CD14-positive monocyte (primary cell): ENCODE results near the gene OR1F1. TPM values are rescaled to one million over a fixed set of nuclear protein-coding genes. Genes with fewer than 3 reads are reported as not detected.

Experiments used
- DNase-seq, 3 donors: peaks; one replicate each; pipeline ENCODE4 v3.0.0-alpha.2; 2011 to 2022
- H2AFZ ChIP-seq: 2 replicates; pipeline ENCODE4 v1.6.0; 2012; ENCODE audit warnings: mild to moderate bottlenecking, low read depth, low read length, inconsistent platforms; ENCODE audit not compliant: insufficient read depth, poor library complexity, severe bottlenecking
- H3K27ac ChIP-seq, 2 donors: 1 replicate in 1 of 2; 2 replicates in 1 of 2; pipeline ENCODE4 v1.5.1; 2012 to 2013; ENCODE audit warnings: low read length in 2 of 2, control low read depth in 1 of 2, inconsistent platforms in 1 of 2, low read depth in 1 of 2, mild to moderate bottlenecking in 1 of 2
- H3K27me3 ChIP-seq, 2 donors: one replicate each; pipeline versions ENCODE4 v1.6.0 to v1.6.1; 2011 to 2013; ENCODE audit warnings: low read length in 2 of 2; ENCODE audit not compliant: control insufficient read depth in 2 of 2, insufficient read depth in 2 of 2
- H3K36me3 ChIP-seq, 2 donors: replicated peaks in 1 of 2; 1 replicate in 1 of 2; 2 replicates in 1 of 2; pipeline versions ENCODE4 v1.5.1 to v1.6.1; 2012 to 2013; ENCODE audit warnings: low read length in 2 of 2, control low read depth in 1 of 2, inconsistent platforms in 1 of 2, mild to moderate bottlenecking in 1 of 2; ENCODE audit not compliant: insufficient read depth in 2 of 2, control insufficient read depth in 1 of 2
- H3K4me1 ChIP-seq, 2 donors: 1 replicate in 1 of 2; 2 replicates in 1 of 2; pipeline versions ENCODE4 v1.5.1 to v1.6.1; 2012 to 2013; ENCODE audit warnings: low read length in 2 of 2, control low read depth in 1 of 2, inconsistent platforms in 1 of 2, mild to moderate bottlenecking in 1 of 2, moderate library complexity in 1 of 2; ENCODE audit not compliant: insufficient read depth in 2 of 2, control insufficient read depth in 1 of 2
- H3K4me2 ChIP-seq: replicated peaks from 2 replicates; pipeline ENCODE3; 2012; ENCODE audit warnings: low read length, moderate library complexity, mild to moderate bottlenecking; ENCODE audit not compliant: poor library complexity, severe bottlenecking; ENCODE audit errors: extremely low read depth
- H3K4me3 ChIP-seq, 3 experiments: fragments of 200-600 bp in 1 of 3; sonication (generic) in 1 of 3; replicated peaks in 1 of 3; 1 replicate in 2 of 3; 2 replicates in 1 of 3; pipeline ENCODE4 v1.5.1; 2011 to 2013; ENCODE audit warnings: low read length in 3 of 3, mild to moderate bottlenecking in 3 of 3, control low read depth in 2 of 3, low read depth in 2 of 3, inconsistent platforms in 1 of 3, moderate library complexity in 1 of 3
- H3K79me2 ChIP-seq: 2 replicates; pipeline ENCODE4 v1.6.0; 2012; ENCODE audit warnings: mild to moderate bottlenecking, control low read depth, inconsistent platforms, low read length, moderate library complexity; ENCODE audit not compliant: insufficient read depth
- H3K9ac ChIP-seq: 2 replicates; pipeline ENCODE4 v1.6.0; 2017; ENCODE audit warnings: low read length, mild to moderate bottlenecking; ENCODE audit not compliant: insufficient read depth, poor library complexity, severe bottlenecking
- H3K9me3 ChIP-seq, 2 donors: replicated peaks in 1 of 2; 1 replicate in 1 of 2; 2 replicates in 1 of 2; pipeline versions ENCODE4 v1.5.1 to v1.6.1; 2012 to 2013; ENCODE audit warnings: low read length in 2 of 2, control low read depth in 1 of 2; ENCODE audit not compliant: control insufficient read depth in 1 of 2, insufficient read depth in 1 of 2
- H4K20me1 ChIP-seq: 2 replicates; pipeline ENCODE4 v1.6.0; 2012; ENCODE audit warnings: mild to moderate bottlenecking, low read length, control low read depth, moderate library complexity; ENCODE audit not compliant: insufficient read depth
- H3K27ac Mint-ChIP-seq, 7 donors: one replicate each; pipeline ENCODE4 v1.8.0; 2020; ENCODE audit warnings: mild to moderate bottlenecking in 7 of 7, mixed read lengths in 7 of 7, moderate library complexity in 6 of 7, inconsistent platforms in 2 of 7
- H3K27me3 Mint-ChIP-seq, 3 donors: one replicate each; pipeline ENCODE4 v1.8.0; 2021 to 2022; ENCODE audit warnings: low read depth in 3 of 3, mild to moderate bottlenecking in 3 of 3, mixed read lengths in 3 of 3, moderate library complexity in 3 of 3, inconsistent platforms in 1 of 3
- H3K36me3 Mint-ChIP-seq, 2 donors: one replicate each; pipeline ENCODE4 v1.8.0; 2020; ENCODE audit warnings: mixed read lengths in 2 of 2, inconsistent platforms in 1 of 2, mild to moderate bottlenecking in 1 of 2
- H3K4me1 Mint-ChIP-seq: one replicate; pipeline ENCODE4 v1.8.0; 2020; ENCODE audit warnings: mild to moderate bottlenecking, mixed read lengths
- H3K4me3 Mint-ChIP-seq, 2 donors: one replicate each; pipeline ENCODE4 v1.8.0; 2020; ENCODE audit warnings: mild to moderate bottlenecking in 2 of 2, mixed read lengths in 2 of 2, moderate library complexity in 1 of 2
- H3K9me3 Mint-ChIP-seq, 7 donors: one replicate each; pipeline ENCODE4 v1.8.0; 2020 to 2022; ENCODE audit warnings: mixed read lengths in 7 of 7, mild to moderate bottlenecking in 6 of 7, moderate library complexity in 6 of 7, inconsistent platforms in 2 of 7
- WGBS: methylation state at CpG from one replicate; pipeline ENCODE4 v1.1.5; 2013; ENCODE audit warnings: missing lambda C conversion rate; ENCODE audit not compliant: insufficient coverage; 5-methylcytosine and 5-hydroxymethylcytosine counted together
- intact Hi-C, 2 donors: fragments of 100-400 bp; cut with micrococcal nuclease; formaldehyde crosslinking; loops; one replicate each; pipeline versions ENCODE4 v1.15.0 to v1.15.1; 2023
- polyA plus RNA-seq, 3 donors: library from polyadenylated mRNA; depleted of rRNA in 1 of 3; unstranded in 2 of 3; stranded (reverse) in 1 of 3; fragments of 300-500 nt in 2 of 3; fragments of >200 nt in 1 of 3; fragmentation: Illumina TruSeq in 2 of 3; gene quantifications; 1 replicate in 2 of 3; 2 replicates in 1 of 3; pipeline ENCODE4 v1.2.3, GENCODE V29; 2012 to 2021
- TF ChIP-seq, protein P1 (sequence below): fragments of 200-600 bp; IDR thresholded peaks from one replicate; pipeline ENCODE4 v1.8.0; 2022; ENCODE audit warnings: antibody characterized with exemption, mild to moderate bottlenecking

OR1F1 gene
- polyA plus RNA-seq, 3 donors: not detected

DNA sequence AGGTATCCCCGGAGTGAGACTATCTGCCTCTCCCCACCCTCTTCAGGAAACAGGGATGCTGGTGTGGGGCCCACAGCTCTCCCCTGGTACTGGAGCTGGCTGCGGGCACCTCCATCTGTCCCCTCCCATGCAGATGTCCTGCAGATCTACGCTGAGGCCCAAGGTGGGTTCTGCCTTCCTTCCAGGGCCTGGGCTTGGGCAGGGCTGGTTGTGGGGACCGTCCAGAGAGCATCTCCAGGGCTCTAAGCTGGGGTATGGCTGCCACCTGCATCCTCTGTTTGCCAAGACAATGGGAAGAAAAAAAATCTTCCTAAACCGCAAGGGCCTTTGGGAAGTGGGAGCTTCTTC lies 40.3 kb upstream of the OR1F1 start:
- Mint-ChIP-seq H3K4me1 (peaks cover 28% of the 10 kb centered on the region), H3K9me3 (peaks cover 0 to 9% (median 6%) of the 10 kb centered on the region in 7 donors), H3K4me3 (no peak overlapping the region), H3K36me3 (peaks cover 3 to 6% of the 10 kb centered on the region in 2 donors), H3K27ac (no peak overlapping the region), H3K27me3 (peaks cover 18 to 39% (median 31%) of the 10 kb centered on the region in 3 donors)
- Histone ChIP-seq H3K4me1 (peaks cover 32 to 36% of the 10 kb centered on the region in 2 donors), H3K27me3 (peaks cover 4 to 18% of the 10 kb centered on the region in 2 donors), H3K79me2 (no peaks in the 10 kb centered on the region), H3K36me3 (peaks cover 0 to 5% of the 10 kb centered on the region in 2 donors), H3K9me3 (no peaks in the 10 kb centered on the region), H2AFZ (no peak overlapping the region), H3K4me2 (no peak overlapping the region), H4K20me1 (no peaks in the 10 kb centered on the region), H3K4me3 (no peak overlapping the region), H3K27ac (no peak overlapping the region), H3K9ac (no peak overlapping the region)
- DNase-seq: no peak
- WGBS: 93% methylated on average over 5 of the region's 5 CpGs
- intact Hi-C loops: no loop called here
- TF ChIP-seq, protein P1, sequence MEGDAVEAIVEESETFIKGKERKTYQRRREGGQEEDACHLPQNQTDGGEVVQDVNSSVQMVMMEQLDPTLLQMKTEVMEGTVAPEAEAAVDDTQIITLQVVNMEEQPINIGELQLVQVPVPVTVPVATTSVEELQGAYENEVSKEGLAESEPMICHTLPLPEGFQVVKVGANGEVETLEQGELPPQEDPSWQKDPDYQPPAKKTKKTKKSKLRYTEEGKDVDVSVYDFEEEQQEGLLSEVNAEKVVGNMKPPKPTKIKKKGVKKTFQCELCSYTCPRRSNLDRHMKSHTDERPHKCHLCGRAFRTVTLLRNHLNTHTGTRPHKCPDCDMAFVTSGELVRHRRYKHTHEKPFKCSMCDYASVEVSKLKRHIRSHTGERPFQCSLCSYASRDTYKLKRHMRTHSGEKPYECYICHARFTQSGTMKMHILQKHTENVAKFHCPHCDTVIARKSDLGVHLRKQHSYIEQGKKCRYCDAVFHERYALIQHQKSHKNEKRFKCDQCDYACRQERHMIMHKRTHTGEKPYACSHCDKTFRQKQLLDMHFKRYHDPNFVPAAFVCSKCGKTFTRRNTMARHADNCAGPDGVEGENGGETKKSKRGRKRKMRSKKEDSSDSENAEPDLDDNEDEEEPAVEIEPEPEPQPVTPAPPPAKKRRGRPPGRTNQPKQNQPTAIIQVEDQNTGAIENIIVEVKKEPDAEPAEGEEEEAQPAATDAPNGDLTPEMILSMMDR: no peak

DNA sequence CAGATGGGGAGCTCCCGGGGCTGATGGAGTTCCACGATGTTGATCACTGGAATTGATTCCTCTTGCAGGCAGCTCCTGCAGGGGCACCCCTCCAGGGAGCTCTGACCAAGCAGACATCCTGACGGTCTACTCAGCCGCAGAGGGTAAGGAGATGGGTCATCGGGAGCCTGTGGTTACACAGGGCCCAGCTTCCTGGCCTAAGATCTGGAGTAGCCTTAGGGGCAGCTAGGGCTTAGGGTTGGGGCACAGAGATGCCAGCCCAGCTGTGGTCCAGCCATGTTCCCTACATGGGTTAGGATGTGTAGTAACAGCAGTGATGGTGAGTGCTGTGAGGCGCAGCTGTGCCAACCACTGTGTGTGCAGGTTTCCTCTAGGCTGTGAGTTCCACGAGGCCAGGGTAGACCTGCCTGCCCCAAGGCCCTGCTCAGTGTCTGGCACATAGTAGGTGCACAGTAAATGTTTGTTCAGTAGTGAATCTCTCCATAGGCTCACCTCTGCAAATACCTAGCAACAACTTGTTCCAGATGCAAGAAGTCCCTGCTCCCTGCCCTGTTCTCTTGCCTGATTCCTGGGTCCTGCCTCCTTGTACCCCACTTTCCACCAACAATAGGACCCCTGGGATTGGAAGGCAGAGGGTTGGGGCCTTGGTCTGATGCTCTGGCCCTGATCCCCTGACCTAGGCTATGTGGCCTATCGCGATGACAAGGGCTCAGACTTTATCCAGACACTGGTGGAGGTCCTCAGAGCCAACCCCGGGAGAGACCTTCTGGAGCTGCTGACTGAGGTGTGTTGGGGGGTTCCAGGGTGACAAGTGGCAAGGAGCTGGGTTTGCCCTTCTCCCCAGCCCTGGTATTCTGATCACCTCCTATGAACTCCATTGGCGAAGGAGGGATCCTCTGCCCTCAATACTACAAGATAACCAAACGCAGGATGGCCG lies 39.5 kb upstream of the OR1F1 start:
- WGBS: 93% methylated on average over 7 of the region's 13 CpGs
- Mint-ChIP-seq H3K27ac (no peak overlapping the region), H3K36me3 (peaks cover under 1 to 2% of the 10 kb centered on the region in 2 donors), H3K4me3 (peak overlapping the region in 1 of 2 donors; percentile 87), H3K27me3 (peaks cover 24 to 42% (median 37%) of the 10 kb centered on the region in 3 donors), H3K4me1 (peaks cover 29% of the 10 kb centered on the region), H3K9me3 (peaks cover 0 to 10% (median 6%) of the 10 kb centered on the region in 7 donors)
- TF ChIP-seq, protein P1: no peak
- Histone ChIP-seq H4K20me1 (no peaks in the 10 kb centered on the region), H3K9ac (no peak overlapping the region), H3K27ac (no peak overlapping the region), H3K79me2 (no peaks in the 10 kb centered on the region), H2AFZ (no peak overlapping the region), H3K27me3 (peaks cover 4 to 26% of the 10 kb centered on the region in 2 donors), H3K4me1 (peaks cover 33 to 38% of the 10 kb centered on the region in 2 donors), H3K36me3 (no peaks in the 10 kb centered on the region), H3K9me3 (no peaks in the 10 kb centered on the region), H3K4me2 (no peak overlapping the region), H3K4me3 (no peak overlapping the region)
- intact Hi-C loops: no loop called here
- DNase-seq: no peak
